Measurements from ENCODE around the gene BTNL2.

DNA sequence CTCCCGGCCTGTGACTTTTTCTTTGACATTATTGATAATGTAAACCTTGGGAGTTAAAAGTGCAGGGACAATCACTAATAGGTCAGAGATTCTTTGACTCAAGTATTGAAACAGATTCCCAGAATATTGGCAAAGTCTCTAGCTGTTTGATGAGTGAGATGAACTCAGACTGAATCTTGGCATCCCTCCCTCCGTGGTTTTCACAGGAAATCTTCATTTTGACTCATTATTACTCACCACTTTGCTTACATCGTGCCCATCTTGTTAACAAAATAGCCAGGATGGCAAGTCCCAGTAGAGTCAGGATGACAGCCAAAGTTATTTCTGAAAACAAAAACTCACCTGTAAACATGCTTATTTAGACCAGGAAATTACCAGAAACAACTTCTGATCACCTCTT is 37.3 kb downstream of the BTNL2 start:
- TF ChIP-seq CTCF (IDR thresholded peaks at IDR 0.05) (no peak), EZH2 (IDR thresholded peaks at IDR 0.05) (no peak)

Data from neural progenitor cell (in vitro differentiated cells).